Caki2 (cell line): ENCODE measurements around the gene EPHB1. TPM values are rescaled to one million over a fixed set of nuclear protein-coding genes. Genes with fewer than 3 reads are reported as not detected.
A peak's percentile ranks its signal among the peaks of the same experiment; 100 is the strongest.

ENCODE experiments used
- DNase-seq: peaks from one replicate; pipeline ENCODE4 v3.0.0-alpha.2; 2015; ENCODE audit warnings: low read depth
- in situ Hi-C: cut with HindIII; loops from 2 replicates; pipeline ENCODE4 v1.10.0; 2016; ENCODE audit warnings: low sequenced_read_pairs, low pct_unique_long_range_greater_than_20kb, mixed read lengths
- total RNA-seq: library from RNA; depleted of rRNA; stranded (reverse); fragments of >200 nt; shearing (Covaris generic); gene quantifications from 2 replicates; pipeline ENCODE4 v1.2.3, GENCODE V29; 2014; ENCODE audit warnings: low replicate concordance

The EPHB1 gene
- total RNA-seq, 1 experiment from 2014 or later = 4.1 TPM

DNA sequence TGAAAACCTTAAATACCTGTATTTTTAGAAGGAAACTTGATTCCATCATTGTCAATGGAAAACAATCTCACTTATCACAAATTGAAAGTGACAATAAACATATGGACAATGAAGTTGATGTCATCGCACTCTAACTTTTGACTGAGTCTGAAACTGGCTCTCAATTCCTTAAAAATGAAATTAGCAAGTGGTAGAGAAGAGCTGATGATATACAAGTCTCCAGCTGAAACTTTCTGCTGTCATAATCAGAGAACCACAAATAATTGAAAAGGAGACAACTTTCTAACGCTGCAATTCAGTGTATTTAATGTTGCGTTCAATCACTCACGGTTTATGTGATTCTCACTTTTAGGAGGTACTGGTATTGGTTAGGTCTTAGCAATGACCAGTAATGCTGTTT, 37.5 kb downstream of the EPHB1 start:
- in situ Hi-C loops = no loop called here
- DNase-seq = no peak

GRCh38 chr3:134833453-134834163, 38.5 kb downstream of the EPHB1 start:
- in situ Hi-C loops = no loop called here
- no peak for DNase-seq

DNA sequence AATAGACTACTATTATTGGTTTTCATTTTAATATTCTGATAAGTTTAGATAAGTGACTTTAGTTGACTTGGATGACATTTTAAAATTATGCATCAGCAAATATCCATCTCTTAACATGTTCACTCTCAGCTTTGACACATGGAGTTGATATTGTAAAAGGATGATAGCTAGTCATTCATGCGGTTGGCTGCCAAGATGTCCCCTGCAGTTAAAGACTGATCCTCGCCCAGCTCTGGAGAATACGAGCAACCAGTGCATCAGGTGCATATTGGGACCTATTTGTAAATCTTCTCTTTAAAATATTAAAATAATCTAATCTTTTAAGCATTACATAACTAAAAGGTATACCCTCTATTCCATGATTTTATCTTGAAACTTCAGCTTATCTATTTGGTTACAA, 41.9 kb downstream of the EPHB1 start:
- in situ Hi-C loops = no loop called here
- DNase-seq = no peak

DNA sequence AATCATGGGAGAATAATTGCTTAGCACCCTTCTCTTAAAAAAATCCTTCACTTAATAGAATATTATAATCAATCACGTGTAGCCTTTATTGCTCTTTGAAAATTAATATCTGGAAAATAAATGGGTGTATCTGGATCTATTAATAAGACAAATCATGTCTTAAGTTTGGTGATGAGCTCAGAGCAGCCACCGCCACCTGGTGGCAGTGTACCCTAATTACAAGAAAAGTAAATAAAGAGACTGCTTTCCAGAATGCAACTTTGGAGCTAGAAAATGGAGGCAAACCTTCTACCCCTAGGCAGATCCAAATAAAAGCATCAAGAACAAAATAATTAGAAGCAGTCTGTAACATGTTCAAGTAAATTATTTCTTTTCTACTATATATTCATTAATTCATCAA, 43.5 kb downstream of the EPHB1 start:
- in situ Hi-C loops = no loop called here
- no peak for DNase-seq

GRCh38 chr3:134839422-134839821, 44.4 kb downstream of the EPHB1 start:
- in situ Hi-C loops = no loop called here
- no peak for DNase-seq

DNA sequence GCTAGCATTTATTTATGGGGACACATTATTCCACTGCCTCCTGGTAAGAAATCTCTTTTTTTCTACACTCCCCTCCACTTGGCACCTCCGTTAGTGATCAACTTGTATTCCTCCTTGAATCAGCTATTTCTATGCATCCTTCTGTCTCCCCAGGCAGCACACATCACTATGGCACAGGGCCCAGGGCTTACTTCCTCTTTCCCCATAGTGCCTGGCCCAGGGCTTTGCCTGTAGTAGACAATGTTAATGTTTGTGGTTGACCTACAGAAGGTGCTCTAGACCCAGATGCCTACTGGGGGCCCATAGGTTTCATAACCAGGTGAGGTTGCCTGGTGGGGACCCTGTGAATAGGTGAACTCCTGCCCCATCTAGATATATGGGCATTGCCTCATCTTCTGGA, 44.9 kb downstream of the EPHB1 start:
- in situ Hi-C loops = no loop called here
- no peak for DNase-seq

- in situ Hi-C loops = no loop called here
- no peak for DNase-seq
Measured at GRCh38 chr3:134840459-134840858, 45.4 kb downstream of the EPHB1 start.

DNA sequence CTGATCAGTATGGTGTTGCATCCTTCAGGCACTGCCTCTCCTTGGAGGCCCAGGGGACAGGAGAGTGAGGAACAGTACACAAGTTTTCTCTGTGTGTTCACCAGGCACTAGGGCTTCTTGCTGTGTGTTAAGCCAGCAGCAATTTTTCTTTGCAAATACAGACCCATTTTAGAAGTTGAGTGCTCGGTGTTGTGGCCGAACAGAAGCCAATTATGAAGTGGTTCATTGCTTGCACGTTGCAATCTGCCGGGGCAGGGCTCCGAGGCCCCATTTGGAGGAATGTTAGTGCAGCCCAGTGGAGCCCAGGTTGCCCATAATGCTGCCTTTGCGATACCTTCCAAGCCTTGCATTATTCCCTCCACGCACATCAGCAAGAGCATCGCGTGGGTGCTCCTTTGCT, 51.0 kb downstream of the EPHB1 start:
- no peak for DNase-seq
- in situ Hi-C loops = no loop called here

GRCh38 chr3:134846911-134847317, 51.9 kb downstream of the EPHB1 start:
- peak; percentile 98 for DNase-seq
- in situ Hi-C loops = no loop called here

DNA sequence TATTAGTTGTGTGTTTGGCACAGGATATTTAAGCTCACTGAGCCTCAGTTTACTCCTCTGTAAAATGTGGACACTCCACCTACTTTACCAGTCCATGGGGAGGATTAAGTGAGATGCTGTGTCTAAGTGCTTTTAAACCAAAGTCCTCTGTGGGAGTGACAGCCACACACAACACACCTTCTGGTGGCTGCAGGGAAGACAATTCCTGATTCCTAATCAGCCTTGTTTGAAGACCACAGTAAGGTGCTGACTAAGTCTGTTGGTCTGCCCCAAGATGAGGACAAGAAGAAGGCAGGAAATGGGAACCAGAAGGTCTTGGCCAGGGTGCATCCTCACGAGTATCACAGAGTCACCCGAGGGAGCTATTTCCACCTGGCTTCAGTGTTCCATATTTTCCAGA, 52.3 kb downstream of the EPHB1 start:
- DNase-seq = no peak
- in situ Hi-C loops = no loop called here

- in situ Hi-C loops = no loop called here
- no peak for DNase-seq
Measured at GRCh38 chr3:134849561-134849960, 54.5 kb downstream of the EPHB1 start.

DNA sequence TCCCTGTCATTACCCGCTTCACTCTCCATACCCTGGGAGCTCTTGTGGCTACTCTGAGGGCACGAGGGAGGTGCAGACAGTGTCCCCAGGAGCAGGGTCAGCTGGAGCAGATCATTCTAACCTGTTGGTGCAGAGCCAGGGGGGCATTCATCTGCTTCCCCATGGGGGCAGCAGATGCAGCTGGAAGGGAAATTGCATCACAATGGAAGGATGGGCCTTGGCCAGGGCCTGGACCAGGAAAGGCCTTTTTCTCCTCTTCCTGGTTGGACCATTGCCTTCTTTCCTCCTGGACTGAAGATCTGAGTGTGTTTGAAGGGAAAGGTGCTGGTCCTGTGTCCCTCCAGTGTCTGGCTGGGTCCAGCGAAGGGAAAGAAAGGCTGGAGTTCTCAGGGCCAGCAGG, 55.7 kb downstream of the EPHB1 start:
- DNase-seq = no peak
- in situ Hi-C loops = no loop called here

- in situ Hi-C loops = no loop called here
- no peak for DNase-seq
Measured at GRCh38 chr3:134852132-134852531, 57.1 kb downstream of the EPHB1 start.

DNA sequence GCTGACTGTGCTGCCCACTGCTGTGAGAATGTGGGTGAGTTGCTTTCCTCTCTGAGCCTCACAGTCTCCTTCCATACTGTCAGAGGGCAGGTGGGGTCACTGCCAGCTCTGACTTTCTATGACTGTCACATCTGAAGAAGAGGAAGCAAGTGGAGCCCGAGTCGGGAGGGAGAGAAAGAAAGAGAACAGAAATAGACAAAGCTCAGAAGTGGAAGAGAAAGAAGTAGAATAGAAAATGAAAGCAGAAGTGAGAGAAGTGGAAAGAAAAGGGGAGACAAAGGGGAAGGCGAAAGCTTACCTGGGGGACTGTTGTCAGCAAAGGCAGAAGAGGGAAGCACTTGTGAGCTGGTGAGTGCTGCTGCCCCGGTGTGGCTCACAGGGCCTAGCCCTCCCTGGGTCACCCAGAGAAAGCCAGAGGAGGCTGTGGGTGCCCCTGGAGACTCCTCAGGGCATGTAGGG, 57.9 kb downstream of the EPHB1 start:
- no peak for DNase-seq
- in situ Hi-C loops = no loop called here

- in situ Hi-C loops = no loop called here
- no peak for DNase-seq
Measured at GRCh38 chr3:134854254-134854653, 59.2 kb downstream of the EPHB1 start.

GRCh38 chr3:134857356-134857755, 62.3 kb downstream of the EPHB1 start:
- in situ Hi-C loops = no loop called here
- no peak for DNase-seq

GRCh38 chr3:134857776-134858362, 62.8 kb downstream of the EPHB1 start:
- DNase-seq = no peak
- in situ Hi-C loops = no loop called here

GRCh38 chr3:134858441-134859035, 63.5 kb downstream of the EPHB1 start:
- no peak for DNase-seq
- in situ Hi-C loops = no loop called here

GRCh38 chr3:134859341-134859740, 64.3 kb downstream of the EPHB1 start:
- DNase-seq = no peak
- in situ Hi-C loops = no loop called here

GRCh38 chr3:134860141-134860540, 65.1 kb downstream of the EPHB1 start:
- DNase-seq = no peak
- in situ Hi-C loops = no loop called here
